AG08396 (cell line): ENCODE results near the gene LEMD1.

Experiments
- DNase-seq: peaks from one replicate; pipeline ENCODE4 v3.0.0; 2012; ENCODE audit warnings: low spot score, mixed read lengths

The LEMD1 gene

GRCh38 chr1:205421798-205422197, at the start of gene LEMD1:
Gene LEMD1, minus strand, starts transcription at chr1:205422056. Its CDS starts 1,520 bp downstream, at chr1:205420536.
- no peak for DNase-seq

GRCh38 chr1:205470131-205470530, 48.3 kb upstream of the LEMD1 start:
- no peak for DNase-seq

GRCh38 chr1:205466595-205467220, 44.9 kb upstream of the LEMD1 start:
- no peak for DNase-seq

GRCh38 chr1:205465392-205465791, 43.5 kb upstream of the LEMD1 start:
- DNase-seq, result no peak

GRCh38 chr1:205458777-205459566, 37.1 kb upstream of the LEMD1 start:
- DNase-seq, result peak; percentile 78

GRCh38 chr1:205456868-205457745, 35.3 kb upstream of the LEMD1 start:
- DNase-seq, result no peak

- no peak for DNase-seq
Observed at GRCh38 chr1:205456383-205456867, 34.6 kb upstream of the LEMD1 start.

GRCh38 chr1:205455581-205456382, 33.9 kb upstream of the LEMD1 start, which contains the start of gene BLACAT1:
Gene BLACAT1, minus strand, starts transcription at chr1:205456045.
- DNase-seq, result no peak

GRCh38 chr1:205454903-205455335, 33.1 kb upstream of the LEMD1 start:
- no peak for DNase-seq

- no peak for DNase-seq
Observed at GRCh38 chr1:205453466-205453865, 31.6 kb upstream of the LEMD1 start.

GRCh38 chr1:205452933-205453332, 31.1 kb upstream of the LEMD1 start:
- DNase-seq, result no peak

GRCh38 chr1:205452364-205452763, 30.5 kb upstream of the LEMD1 start:
- no peak for DNase-seq

- DNase-seq, result no peak
Observed at GRCh38 chr1:205451759-205452164, 29.9 kb upstream of the LEMD1 start.

- no peak for DNase-seq
Observed at GRCh38 chr1:205451202-205451601, 29.3 kb upstream of the LEMD1 start.

GRCh38 chr1:205450448-205450847, 28.6 kb upstream of the LEMD1 start:
- DNase-seq, result no peak

GRCh38 chr1:205449750-205450443, 28.0 kb upstream of the LEMD1 start:
- DNase-seq, result peak; percentile 51

GRCh38 chr1:205449254-205449749, 27.4 kb upstream of the LEMD1 start:
- DNase-seq, result no peak

GRCh38 chr1:205448540-205449253, 26.8 kb upstream of the LEMD1 start:
- DNase-seq, result no peak

- DNase-seq, result no peak
Observed at GRCh38 chr1:205447457-205448341, 25.8 kb upstream of the LEMD1 start.
